Measurements from ENCODE around the gene TBCD.

- TF ChIP-seq CTCF (IDR thresholded peaks at IDR 0.05; ENCODE audit: low read length) (no peak), EZH2phosphoT487 (IDR thresholded peaks at IDR 0.05; ENCODE audit: low read length) (no peak)
Observed at GRCh38 chr17:82789051-82789592, 37.3 kb downstream of the TBCD start.
